Activated T-cell treated with anti-CD3 and anti-CD28 coated beads, Interleukin-2, amount 50 U/mL, for 4 hours (primary cell): ENCODE data around the gene KLHL29. TPM values are rescaled to one million over a fixed set of nuclear protein-coding genes. Genes with fewer than 3 reads are reported as not detected.

Source experiments
- ATAC-seq, 2 donors: fragments of 200-7000 bp; cut with Tn5 transposase; one replicate each; pipeline ENCODE4 v1.10.0; 2021
- DNase-seq: peaks from one replicate; pipeline ENCODE4 v3.0.0-alpha.2; 2020
- H3K27me3 Mint-ChIP-seq: one replicate; pipeline ENCODE4 v1.8.0; 2021; ENCODE audit warnings: low read depth, mixed read lengths
- H3K36me3 Mint-ChIP-seq: one replicate; pipeline ENCODE4 v1.8.0; 2022; ENCODE audit warnings: mixed read lengths; ENCODE audit not compliant: insufficient read depth
- H3K4me1 Mint-ChIP-seq: one replicate; pipeline ENCODE4 v1.8.0; 2021; ENCODE audit warnings: low read depth, mixed read lengths
- H3K4me3 Mint-ChIP-seq: one replicate; pipeline ENCODE4 v1.8.0; 2021; ENCODE audit warnings: mild to moderate bottlenecking, moderate library complexity, mixed read lengths
- H3K9me3 Mint-ChIP-seq: one replicate; pipeline ENCODE4 v1.8.0; 2021; ENCODE audit warnings: mixed read lengths
- total RNA-seq, 3 donors: library from RNA; stranded (reverse); gene quantifications; one replicate each; pipeline ENCODE4 v1.2.1, GENCODE V29; 2021

Gene KLHL29
- total RNA-seq, 3 donors from 2014 or later = 0.82 to 1.5 (median 1.1) TPM

DNA sequence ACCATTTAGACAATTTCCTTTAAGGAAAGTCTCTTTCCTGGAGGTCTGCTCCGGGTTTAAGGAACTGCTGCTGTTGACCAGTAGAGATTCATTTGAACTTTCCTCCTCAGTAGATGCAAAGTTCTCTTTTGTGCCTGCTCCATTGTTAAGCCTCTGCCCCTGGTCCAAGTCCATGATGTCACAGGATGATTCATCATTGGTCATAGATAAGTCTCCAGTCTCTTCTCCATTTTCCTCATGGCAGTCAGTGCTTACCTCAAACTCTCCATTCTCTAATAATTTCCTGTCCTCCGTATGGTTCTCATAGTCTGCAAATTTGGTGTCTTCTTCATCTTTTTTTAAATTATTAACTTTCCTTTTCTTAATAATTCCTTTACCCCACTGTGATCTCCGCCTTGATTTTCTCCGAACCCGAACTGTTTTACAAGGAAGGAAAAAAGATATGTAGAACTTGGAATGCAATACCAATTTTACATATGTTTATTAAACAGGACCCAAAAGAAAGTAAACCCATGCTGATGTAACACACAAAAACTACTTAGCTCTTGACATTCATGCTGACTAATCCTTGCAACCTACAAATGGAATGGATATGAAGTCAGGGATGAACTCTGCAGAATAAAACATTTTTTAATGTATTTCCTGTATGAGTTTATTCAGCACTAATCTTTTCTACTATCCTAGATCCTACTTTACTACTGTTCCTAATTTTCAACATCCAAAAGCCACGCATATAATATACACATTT is 372.9 kb downstream of the KLHL29 start:
- Mint-ChIP-seq H3K27me3 (no peaks in the 10 kb centered on the region), H3K4me3 (no peak overlapping the region), H3K9me3 (no peaks in the 10 kb centered on the region), H3K36me3 (peaks cover 34% of the 10 kb centered on the region), H3K4me1 (peaks cover 10% of the 10 kb centered on the region)
- no peak for ATAC-seq
- no peak for DNase-seq
